WTC11 (cell line): ENCODE data around the gene RPN1. TPM values are rescaled to one million over a fixed set of nuclear protein-coding genes. Genes with fewer than 3 reads are reported as not detected.

Experiments
- ATAC-seq: fragments of 200-7000 bp; cut with Tn5 transposase; 2 replicates; pipeline ENCODE4 v1.10.0; 2021; ENCODE audit warnings: mild to moderate bottlenecking, moderate library complexity
- CTCF ChIA-PET: fragments of 300-600 bp; sonication (Branson Sonifier 250); formaldehyde crosslinking; loops from one replicate; lab custom pipeline; 2021; ENCODE audit warnings: antibody characterized with exemption; lab: Charles Lee
- POLR2A ChIA-PET: fragments of 350-600 bp; sonication (Branson Sonifier 250); formaldehyde crosslinking; loops from one replicate; lab custom pipeline; 2021; ENCODE audit warnings: antibody characterized with exemption; lab: Charles Lee
- DNase-seq: peaks from one replicate; pipeline ENCODE4 v3.0.0; 2021; ENCODE audit warnings: low spot score
- H3K27ac Mint-ChIP-seq: 2 replicates; pipeline ENCODE4 v1.8.0; 2021; ENCODE audit warnings: mixed read lengths
- H3K27me3 Mint-ChIP-seq: 2 replicates; pipeline ENCODE4 v1.8.0; 2021; ENCODE audit warnings: low read depth, mild to moderate bottlenecking, moderate library complexity, mixed read lengths
- H3K36me3 Mint-ChIP-seq: 2 replicates; pipeline ENCODE4 v1.8.0; 2021; ENCODE audit warnings: mixed read lengths
- H3K4me1 Mint-ChIP-seq: 2 replicates; pipeline ENCODE4 v1.8.0; 2022; ENCODE audit warnings: mixed read lengths
- H3K4me3 Mint-ChIP-seq: 2 replicates; pipeline ENCODE4 v1.8.0; 2021; ENCODE audit warnings: mild to moderate bottlenecking, moderate library complexity, mixed read lengths
- H3K9me3 Mint-ChIP-seq: 2 replicates; pipeline ENCODE4 v1.8.0; 2021; ENCODE audit warnings: mixed read lengths
- CBFB ChIP-seq: sonication (generic); formaldehyde crosslinking; IDR thresholded peaks from 2 replicates; pipeline ENCODE4 v1.8.1; 2022; ENCODE audit warnings: mild to moderate bottlenecking, low read depth, missing genetic modification reagents
- CREB1 ChIP-seq: sonication (generic); formaldehyde crosslinking; IDR thresholded peaks from 2 replicates; pipeline ENCODE4 v1.8.0; 2023; ENCODE audit warnings: mild to moderate bottlenecking, missing genetic modification reagents
- E2F1 ChIP-seq: sonication (generic); formaldehyde crosslinking; IDR thresholded peaks from 2 replicates; pipeline ENCODE4 v1.8.0; 2022; ENCODE audit warnings: mild to moderate bottlenecking, missing genetic modification reagents
- GABPB1 ChIP-seq: sonication (generic); formaldehyde crosslinking; IDR thresholded peaks from 2 replicates; pipeline ENCODE4 v1.8.1; 2023; ENCODE audit warnings: mild to moderate bottlenecking, missing genetic modification reagents
- JUN ChIP-seq: sonication (generic); formaldehyde crosslinking; IDR thresholded peaks from 2 replicates; pipeline ENCODE4 v1.8.0; 2023; ENCODE audit warnings: mild to moderate bottlenecking, missing genetic modification reagents
- NFE2L1 ChIP-seq: sonication (generic); formaldehyde crosslinking; IDR thresholded peaks from 2 replicates; pipeline ENCODE4 v1.8.1; 2023; ENCODE audit warnings: missing genetic modification reagents
- NR2C2 ChIP-seq: sonication (generic); formaldehyde crosslinking; IDR thresholded peaks from 2 replicates; pipeline ENCODE4 v1.8.0; 2022; ENCODE audit warnings: mild to moderate bottlenecking, missing genetic modification reagents
- NR3C1 ChIP-seq: sonication (generic); formaldehyde crosslinking; conservative IDR thresholded peaks from 2 replicates; pipeline ENCODE4 v1.8.1; 2023; ENCODE audit warnings: low read depth, mild to moderate bottlenecking, missing genetic modification reagents
- OVOL2 ChIP-seq: fragments of 250-450 bp; sonication (Bioruptor Pico); IDR thresholded peaks from 2 replicates; pipeline ENCODE4 v1.9.0; 2021; ENCODE audit warnings: mild to moderate bottlenecking, borderline replicate concordance
- SMAD4 ChIP-seq: sonication (generic); formaldehyde crosslinking; IDR thresholded peaks from 2 replicates; pipeline ENCODE4 v1.8.0; 2022; ENCODE audit warnings: mild to moderate bottlenecking, missing genetic modification reagents
- SP1 ChIP-seq: sonication (generic); formaldehyde crosslinking; conservative IDR thresholded peaks from 2 replicates; pipeline ENCODE4 v1.8.1; 2022; ENCODE audit warnings: missing genetic modification reagents
- TEAD1 ChIP-seq: sonication (generic); formaldehyde crosslinking; IDR thresholded peaks from 2 replicates; pipeline ENCODE4 v1.8.0; 2022; ENCODE audit warnings: mild to moderate bottlenecking, missing genetic modification reagents
- ZBTB21 ChIP-seq: sonication (generic); formaldehyde crosslinking; IDR thresholded peaks from 2 replicates; pipeline ENCODE4 v1.8.1; 2023; ENCODE audit warnings: mild to moderate bottlenecking, missing genetic modification reagents, borderline replicate concordance
- ZMAT4 ChIP-seq: fragments of 250-450 bp; sonication (Bioruptor Pico); IDR thresholded peaks from 2 replicates; pipeline ENCODE4 v1.9.0; 2021; ENCODE audit warnings: mild to moderate bottlenecking
- ZNF138 ChIP-seq: sonication (generic); formaldehyde crosslinking; conservative IDR thresholded peaks from 2 replicates; pipeline ENCODE4 v1.8.1; 2022; ENCODE audit warnings: mild to moderate bottlenecking, moderate library complexity, missing genetic modification reagents
- ZNF317 ChIP-seq: sonication (generic); formaldehyde crosslinking; IDR thresholded peaks from 2 replicates; pipeline ENCODE4 v1.8.1; 2023; ENCODE audit warnings: low read depth, mild to moderate bottlenecking, moderate library complexity, missing genetic modification reagents, borderline replicate concordance
- ZNF423 ChIP-seq: fragments of 250-450 bp; sonication (Bioruptor Pico); IDR thresholded peaks from 2 replicates; pipeline ENCODE4 v2.1.2; 2022; ENCODE audit warnings: mild to moderate bottlenecking, moderate library complexity
- ZNF671 ChIP-seq: fragments of 250-450 bp; sonication (Bioruptor Pico); IDR thresholded peaks from 2 replicates; pipeline ENCODE4 v1.8.0; 2021; ENCODE audit warnings: mild to moderate bottlenecking
- total RNA-seq: library from RNA; stranded (reverse); gene quantifications from 3 replicates; pipeline ENCODE4 v1.2.3, GENCODE V29; 2021
- TF ChIP-seq, protein P1 (sequence below): fragments of 250-450 bp; sonication (Bioruptor Pico); IDR thresholded peaks from 2 replicates; pipeline ENCODE4 v1.8.0; 2021; ENCODE audit warnings: mild to moderate bottlenecking
- TF ChIP-seq, protein P2 (sequence below): sonication (generic); formaldehyde crosslinking; IDR thresholded peaks from 2 replicates; pipeline ENCODE4 v1.8.0; 2022; ENCODE audit warnings: mild to moderate bottlenecking, missing genetic modification reagents
- TF ChIP-seq, protein P3 (sequence below): fragments of 250-450 bp; sonication (Bioruptor Pico); IDR thresholded peaks from 2 replicates; pipeline ENCODE4 v1.9.0; 2021; ENCODE audit warnings: moderate library complexity, mild to moderate bottlenecking, inconsistent platforms, borderline replicate concordance
- TF ChIP-seq, protein P4 (sequence below): fragments of 200-600 bp; IDR thresholded peaks from 2 replicates; pipeline ENCODE4 v1.8.0; 2022; ENCODE audit warnings: antibody characterized with exemption

Gene RPN1
- total RNA-seq, 1 experiment from 2014 or later: 160 TPM

- TF ChIP-seq CREB1 (CRISPR knock-in tag) (no peak), NFE2L1 (CRISPR knock-in tag) (no peak), E2F1 (CRISPR knock-in tag) (no peak), SMAD4 (CRISPR knock-in tag) (no peak), CBFB (CRISPR knock-in tag) (no peak), SP1 (CRISPR knock-in tag) (no peak)
- TF ChIP-seq, protein P1, sequence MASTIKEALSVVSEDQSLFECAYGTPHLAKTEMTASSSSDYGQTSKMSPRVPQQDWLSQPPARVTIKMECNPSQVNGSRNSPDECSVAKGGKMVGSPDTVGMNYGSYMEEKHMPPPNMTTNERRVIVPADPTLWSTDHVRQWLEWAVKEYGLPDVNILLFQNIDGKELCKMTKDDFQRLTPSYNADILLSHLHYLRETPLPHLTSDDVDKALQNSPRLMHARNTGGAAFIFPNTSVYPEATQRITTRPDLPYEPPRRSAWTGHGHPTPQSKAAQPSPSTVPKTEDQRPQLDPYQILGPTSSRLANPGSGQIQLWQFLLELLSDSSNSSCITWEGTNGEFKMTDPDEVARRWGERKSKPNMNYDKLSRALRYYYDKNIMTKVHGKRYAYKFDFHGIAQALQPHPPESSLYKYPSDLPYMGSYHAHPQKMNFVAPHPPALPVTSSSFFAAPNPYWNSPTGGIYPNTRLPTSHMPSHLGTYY (CRISPR knock-in tag): no peak
Observed at GRCh38 chr3:128625409-128625945, 25.1 kb downstream of the RPN1 start (continued).

DNA sequence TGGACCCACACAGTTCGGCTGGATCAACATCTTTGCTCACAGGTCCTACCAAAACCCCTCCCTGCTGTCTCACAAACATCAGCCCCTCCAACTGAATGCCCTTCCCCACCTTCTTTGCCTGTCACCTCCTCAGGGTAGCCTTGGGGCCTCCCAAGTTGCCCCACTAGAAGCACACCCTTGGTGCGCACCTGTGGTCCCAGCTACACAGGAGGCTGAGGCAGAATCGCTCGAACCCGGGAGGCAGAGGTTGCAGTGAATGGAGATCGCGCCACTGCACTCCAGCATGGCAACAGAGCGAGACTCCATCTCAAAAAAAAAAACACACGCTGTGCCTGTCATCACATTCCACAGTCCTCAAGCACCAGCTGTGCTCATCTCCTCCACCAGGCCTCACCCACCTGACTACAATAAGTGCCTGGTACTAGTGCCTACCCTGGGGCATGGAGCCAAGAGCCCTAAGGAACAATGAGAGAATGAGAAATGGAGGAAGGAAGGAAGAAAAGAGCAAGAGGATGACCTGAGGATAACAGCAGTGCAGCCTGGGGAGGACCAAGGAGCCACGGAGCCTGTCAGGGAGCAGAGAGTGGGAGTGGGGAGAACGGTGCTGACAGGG lies 26.0 kb downstream of the RPN1 start:
- ChIA-PET CTCF (no interaction called here), POLR2A (no interaction called here)
- Mint-ChIP-seq H3K27ac (no peak overlapping the region), H3K4me3 (no peak overlapping the region), H3K4me1 (peaks cover 1% of the 10 kb centered on the region; the same call in 1 of the 2 replicates), H3K27me3 (no peaks in the 10 kb centered on the region), H3K9me3 (no peaks in the 10 kb centered on the region), H3K36me3 (peaks cover 68% of the 10 kb centered on the region)
- no peak for DNase-seq
- TF ChIP-seq E2F1 (CRISPR knock-in tag) (no peak), ZNF138 (CRISPR knock-in tag) (no peak), ZBTB21 (CRISPR knock-in tag) (no peak), ZMAT4 (CRISPR knock-in tag) (no peak), TEAD1 (CRISPR knock-in tag) (no peak)
- TF ChIP-seq, protein P2, sequence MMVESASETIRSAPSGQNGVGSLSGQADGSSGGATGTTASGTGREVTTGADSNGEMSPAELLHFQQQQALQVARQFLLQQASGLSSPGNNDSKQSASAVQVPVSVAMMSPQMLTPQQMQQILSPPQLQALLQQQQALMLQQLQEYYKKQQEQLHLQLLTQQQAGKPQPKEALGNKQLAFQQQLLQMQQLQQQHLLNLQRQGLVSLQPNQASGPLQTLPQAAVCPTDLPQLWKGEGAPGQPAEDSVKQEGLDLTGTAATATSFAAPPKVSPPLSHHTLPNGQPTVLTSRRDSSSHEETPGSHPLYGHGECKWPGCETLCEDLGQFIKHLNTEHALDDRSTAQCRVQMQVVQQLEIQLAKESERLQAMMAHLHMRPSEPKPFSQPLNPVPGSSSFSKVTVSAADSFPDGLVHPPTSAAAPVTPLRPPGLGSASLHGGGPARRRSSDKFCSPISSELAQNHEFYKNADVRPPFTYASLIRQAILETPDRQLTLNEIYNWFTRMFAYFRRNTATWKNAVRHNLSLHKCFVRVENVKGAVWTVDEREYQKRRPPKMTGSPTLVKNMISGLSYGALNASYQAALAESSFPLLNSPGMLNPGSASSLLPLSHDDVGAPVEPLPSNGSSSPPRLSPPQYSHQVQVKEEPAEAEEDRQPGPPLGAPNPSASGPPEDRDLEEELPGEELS (CRISPR knock-in tag): no peak
- no peak for ATAC-seq

DNA sequence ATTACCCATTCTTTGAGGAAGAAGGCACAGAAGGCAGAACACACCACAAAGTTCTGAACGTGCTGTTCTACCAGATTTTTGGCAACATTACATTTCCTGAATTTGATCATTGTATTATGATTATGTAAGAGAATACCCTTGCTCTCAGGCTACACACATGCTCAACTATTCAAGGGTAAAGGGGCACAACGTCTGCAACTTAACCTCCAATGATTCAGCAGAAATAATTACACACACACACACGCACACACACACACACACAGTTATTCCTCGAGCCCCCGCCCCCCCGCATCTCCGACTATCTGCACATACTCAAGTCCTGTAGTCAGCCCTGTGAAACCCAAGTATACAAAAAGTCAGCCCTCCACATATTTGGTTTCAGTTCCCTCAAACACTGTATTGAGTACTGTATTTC lies 26.8 kb downstream of the RPN1 start:
- TF ChIP-seq CBFB (CRISPR knock-in tag) (no peak), GABPB1 (CRISPR knock-in tag) (no peak), OVOL2 (CRISPR knock-in tag) (no peak), NR2C2 (CRISPR knock-in tag) (no peak), ZNF423 (CRISPR knock-in tag) (no peak), ZNF671 (CRISPR knock-in tag) (no peak), NR3C1 (CRISPR knock-in tag) (no peak), JUN (CRISPR knock-in tag) (no peak), ZNF317 (no peak)
- TF ChIP-seq, protein P3, sequence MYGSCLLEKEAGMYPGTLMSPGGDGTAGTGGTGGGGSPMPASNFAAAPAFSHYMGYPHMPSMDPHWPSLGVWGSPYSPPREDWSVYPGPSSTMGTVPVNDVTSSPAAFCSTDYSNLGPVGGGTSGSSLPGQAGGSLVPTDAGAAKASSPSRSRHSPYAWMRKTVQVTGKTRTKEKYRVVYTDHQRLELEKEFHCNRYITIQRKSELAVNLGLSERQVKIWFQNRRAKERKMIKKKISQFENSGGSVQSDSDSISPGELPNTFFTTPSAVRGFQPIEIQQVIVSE (CRISPR knock-in tag): no peak
- TF ChIP-seq, protein P4, sequence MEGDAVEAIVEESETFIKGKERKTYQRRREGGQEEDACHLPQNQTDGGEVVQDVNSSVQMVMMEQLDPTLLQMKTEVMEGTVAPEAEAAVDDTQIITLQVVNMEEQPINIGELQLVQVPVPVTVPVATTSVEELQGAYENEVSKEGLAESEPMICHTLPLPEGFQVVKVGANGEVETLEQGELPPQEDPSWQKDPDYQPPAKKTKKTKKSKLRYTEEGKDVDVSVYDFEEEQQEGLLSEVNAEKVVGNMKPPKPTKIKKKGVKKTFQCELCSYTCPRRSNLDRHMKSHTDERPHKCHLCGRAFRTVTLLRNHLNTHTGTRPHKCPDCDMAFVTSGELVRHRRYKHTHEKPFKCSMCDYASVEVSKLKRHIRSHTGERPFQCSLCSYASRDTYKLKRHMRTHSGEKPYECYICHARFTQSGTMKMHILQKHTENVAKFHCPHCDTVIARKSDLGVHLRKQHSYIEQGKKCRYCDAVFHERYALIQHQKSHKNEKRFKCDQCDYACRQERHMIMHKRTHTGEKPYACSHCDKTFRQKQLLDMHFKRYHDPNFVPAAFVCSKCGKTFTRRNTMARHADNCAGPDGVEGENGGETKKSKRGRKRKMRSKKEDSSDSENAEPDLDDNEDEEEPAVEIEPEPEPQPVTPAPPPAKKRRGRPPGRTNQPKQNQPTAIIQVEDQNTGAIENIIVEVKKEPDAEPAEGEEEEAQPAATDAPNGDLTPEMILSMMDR: no peak
- TF ChIP-seq, all 79 proteins: peak for 0
- ATAC-seq: no peak

More for the DNA sequence above, 26.8 kb downstream of the RPN1 start:
- no peak overlapping the region for H3K4me3 Mint-ChIP-seq
- CTCF ChIA-PET: no interaction called here
- H3K4me1 Mint-ChIP-seq: peaks cover 8% of the 10 kb centered on the region
- no peak for DNase-seq
- no peaks in the 10 kb centered on the region for H3K9me3 Mint-ChIP-seq
- H3K27ac Mint-ChIP-seq: no peak overlapping the region
- H3K36me3 Mint-ChIP-seq: peaks cover 71% of the 10 kb centered on the region
- H3K27me3 Mint-ChIP-seq: no peaks in the 10 kb centered on the region
- POLR2A ChIA-PET: no interaction called here
